Vagina (tissue), 2 donors: Measurements from ENCODE around the gene DRGX.

Experiments
- CTCF ChIP-seq, 3 experiments: fragments of 450-650 bp in 2 of 3; fragments of 200-600 bp in 1 of 3; sonication (generic) in 1 of 3; IDR thresholded peaks; one replicate each; pipeline ENCODE4 v1.5.1; 2017 to 2019; ENCODE audit warnings: antibody characterized with exemption in 3 of 3, mild to moderate bottlenecking in 2 of 3, moderate library complexity in 2 of 3
- POLR2A ChIP-seq, 2 donors: fragments of 450-650 bp; IDR thresholded peaks; one replicate each; pipeline ENCODE4 v1.6.1; 2017; ENCODE audit warnings: antibody characterized with exemption in 2 of 2, mild to moderate bottlenecking in 2 of 2, moderate library complexity in 2 of 2

GRCh38 chr10:49354593-49354992, 41.3 kb downstream of the DRGX start:
- TF ChIP-seq CTCF (IDR thresholded peaks at IDR 0.05): no peak
- no peak for TF ChIP-seq POLR2A (IDR thresholded peaks at IDR 0.05)
